Stimulated activated CD4-positive, alpha-beta T cell treated with anti-CD3 and anti-CD28 coated beads, Interleukin-12 subunit alpha, Interleukin-12 subunit beta, amount 100 ng/mL, for 48 hours (primary cell): ENCODE data around the gene RECK.
"Not testable (repeated sequence)": the region's sequence is repeated elsewhere in the genome, so short reads cannot be mapped to it uniquely, and the experiment has no call there.

Source experiments
- DNase-seq, 3 donors: peaks; one replicate each; pipeline ENCODE4 v3.0.0-alpha.2; 2020; ENCODE audit warnings: low read depth in 2 of 3, low spot score in 1 of 3

Gene RECK

DNA sequence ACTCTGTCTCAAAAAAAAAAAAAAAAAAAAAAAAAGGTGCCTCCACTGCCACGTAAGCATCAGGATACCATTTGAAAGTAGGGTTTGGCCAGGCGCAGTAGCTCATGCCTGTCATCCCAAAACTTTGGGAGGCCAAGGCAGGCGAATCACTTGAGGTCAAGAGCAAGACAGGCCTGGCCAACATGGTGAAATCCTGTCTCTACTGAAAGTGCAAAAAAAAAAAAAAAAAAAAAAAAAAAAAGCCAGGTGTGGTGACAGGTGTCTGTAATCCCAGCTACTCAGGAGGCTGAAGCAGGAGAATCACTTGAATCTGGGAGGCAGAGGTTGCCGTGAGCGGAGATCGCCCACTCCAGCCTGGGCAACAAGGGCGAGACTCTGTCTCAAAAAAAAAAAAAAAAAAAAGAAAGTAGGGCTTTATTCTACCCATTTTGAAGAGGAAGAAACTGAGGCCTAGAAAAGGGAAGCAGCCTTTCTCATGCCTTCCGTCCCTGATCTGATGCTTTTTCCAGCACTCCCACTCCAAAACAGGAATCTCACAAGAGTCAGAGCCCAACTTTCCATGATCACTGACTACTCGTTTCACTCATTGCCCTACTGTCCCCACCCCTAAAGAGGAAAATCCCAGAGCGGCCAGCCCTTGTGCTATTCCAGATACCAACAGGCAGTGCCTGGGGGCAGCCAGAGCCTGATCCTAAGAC is 116.2 kb downstream of the RECK start:
- DNase-seq = no peak

GRCh38 chr9:36153746-36154145 is 117.0 kb downstream of the RECK start:
- DNase-seq = no peak

DNA sequence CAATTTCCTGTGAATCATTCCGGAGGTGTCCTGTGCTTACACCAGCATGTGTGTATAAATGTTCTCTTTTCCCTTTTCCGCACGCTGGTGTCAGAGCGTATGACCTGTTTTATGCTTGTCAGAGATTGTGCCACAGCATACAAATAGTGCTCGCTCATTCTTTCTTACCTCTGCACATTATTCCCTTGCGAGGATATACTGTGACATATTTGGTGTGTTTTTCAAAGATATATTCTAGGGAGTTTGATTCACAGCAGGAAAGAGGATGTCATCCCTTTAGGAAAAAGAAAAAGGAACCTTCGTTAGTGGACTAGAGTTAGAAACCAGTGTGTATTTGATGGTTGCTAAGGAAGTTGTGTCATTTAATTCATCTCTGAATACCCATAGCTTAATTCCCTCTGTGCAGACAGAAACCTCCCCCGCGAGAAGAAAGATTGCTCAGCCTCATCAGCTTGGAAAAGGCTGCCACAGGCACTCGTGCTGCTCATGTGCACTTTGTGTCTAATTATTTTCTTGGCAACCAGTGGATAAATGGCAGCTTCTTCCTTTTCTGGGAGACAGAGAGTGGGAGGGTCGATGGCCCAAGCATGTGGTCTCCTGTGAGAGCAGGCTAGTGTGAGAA is 117.7 kb downstream of the RECK start:
- DNase-seq = no peak

DNA sequence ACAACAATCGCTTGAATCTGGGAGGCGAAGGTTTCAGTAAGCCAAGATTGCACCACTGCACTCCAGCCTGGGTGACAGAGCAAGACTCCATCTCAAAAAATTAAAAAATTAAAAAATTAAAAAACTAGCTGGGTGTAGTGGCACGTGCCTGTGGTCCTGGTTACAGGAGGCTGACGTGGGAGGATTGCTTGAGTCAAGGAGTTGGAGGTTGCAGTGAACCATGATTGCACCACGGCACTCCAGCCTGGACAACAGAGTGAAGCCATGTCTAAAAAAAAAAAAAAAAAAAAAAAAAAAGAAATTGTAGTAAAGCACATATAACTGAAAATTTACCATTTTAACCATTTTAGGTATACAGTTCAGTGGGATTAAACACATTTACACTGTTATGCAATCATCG is 119.4 kb downstream of the RECK start:
- no peak for DNase-seq

GRCh38 chr9:36158122-36158521 is 121.4 kb downstream of the RECK start:
- no peak for DNase-seq

- no peak for DNase-seq
Observed at GRCh38 chr9:36158917-36159316, 122.2 kb downstream of the RECK start.

DNA sequence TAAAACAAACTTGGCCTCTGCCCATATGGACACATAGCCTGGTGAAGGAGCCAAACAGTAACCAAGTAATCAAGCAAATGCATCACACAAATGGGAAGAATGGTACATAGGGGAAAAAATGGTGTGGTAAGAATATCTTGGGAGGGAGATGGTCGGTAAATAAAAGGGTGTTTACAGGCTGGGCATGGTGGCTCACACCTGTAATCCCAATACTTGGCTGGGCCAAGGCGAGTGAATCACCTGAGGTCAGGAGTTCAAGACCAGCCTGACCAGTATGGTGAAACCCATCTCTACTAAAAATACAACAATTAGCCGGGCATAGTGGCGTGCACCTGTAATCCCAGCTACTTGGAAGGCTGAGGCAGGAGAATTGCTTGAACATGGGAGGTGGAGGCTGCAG is 122.8 kb downstream of the RECK start:
- DNase-seq = not testable (repeated sequence)

- DNase-seq = not testable (repeated sequence)
Observed at GRCh38 chr9:36160126-36160525, 123.4 kb downstream of the RECK start.

- DNase-seq = no peak
Observed at GRCh38 chr9:36161187-36161586, 124.5 kb downstream of the RECK start.

DNA sequence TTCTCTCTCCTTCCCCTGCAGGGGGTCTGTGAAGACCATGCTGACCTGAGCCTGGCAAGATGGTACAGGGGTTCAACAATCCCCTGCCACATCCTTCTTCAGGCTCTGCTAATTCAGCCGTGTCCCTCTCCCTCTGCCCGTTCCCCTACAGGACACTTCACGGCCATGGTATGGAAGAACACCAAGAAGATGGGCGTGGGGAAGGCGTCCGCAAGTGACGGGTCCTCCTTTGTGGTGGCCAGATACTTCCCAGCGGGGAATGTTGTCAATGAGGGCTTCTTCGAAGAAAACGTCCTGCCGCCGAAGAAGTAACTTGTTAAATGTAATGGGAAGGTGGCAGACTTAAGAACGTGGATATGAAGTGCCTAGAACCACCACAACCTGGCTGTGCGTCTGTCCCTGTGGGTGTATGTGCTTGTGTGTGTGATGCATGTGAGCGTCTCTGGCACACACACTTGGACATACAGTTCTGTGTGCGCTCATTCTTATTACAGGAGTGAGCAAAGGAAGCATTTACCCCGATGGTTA is 125.6 kb downstream of the RECK start:
- DNase-seq = no peak

- DNase-seq = no peak
Observed at GRCh38 chr9:36163049-36163785, 126.5 kb downstream of the RECK start.

DNA sequence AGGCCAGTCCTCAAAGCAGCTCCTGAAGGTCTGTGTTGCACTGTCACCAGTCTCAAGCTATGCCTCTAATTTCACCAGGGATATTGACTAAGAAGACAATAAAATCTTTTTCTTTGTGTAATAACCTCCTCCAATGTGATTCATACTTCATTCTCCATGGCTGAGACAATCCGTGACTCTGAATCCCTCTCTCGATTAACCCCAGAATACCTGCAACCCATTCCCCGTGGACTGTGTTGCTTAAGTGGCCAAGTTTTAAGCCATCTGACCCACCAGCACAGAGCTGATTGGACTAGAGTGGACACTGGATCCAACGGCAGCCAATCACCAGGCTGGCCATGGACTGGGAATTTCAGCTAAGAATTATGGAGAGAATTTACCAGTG is 127.1 kb downstream of the RECK start:
- no peak for DNase-seq

DNA sequence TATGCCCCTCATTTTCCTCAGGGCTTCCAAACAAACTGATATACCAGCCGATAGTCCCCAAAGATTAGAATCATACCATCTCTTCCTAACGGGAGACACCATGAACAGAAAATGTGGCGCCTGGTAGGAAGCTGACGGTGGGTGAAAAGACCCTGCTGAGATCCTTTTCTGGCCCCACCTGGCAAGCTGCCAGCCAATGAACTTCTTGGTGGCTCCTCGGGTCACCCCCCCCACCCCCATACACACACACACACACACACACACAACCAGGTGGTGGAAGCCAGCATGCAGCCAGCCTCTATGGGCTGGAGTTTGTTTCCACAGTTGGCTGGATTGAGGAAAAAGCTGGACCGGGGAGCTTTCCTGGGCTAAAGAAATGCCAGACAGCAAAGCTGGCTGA is 127.7 kb downstream of the RECK start:
- no peak for DNase-seq

- no peak for DNase-seq
Observed at GRCh38 chr9:36164989-36165388, 128.3 kb downstream of the RECK start.

DNA sequence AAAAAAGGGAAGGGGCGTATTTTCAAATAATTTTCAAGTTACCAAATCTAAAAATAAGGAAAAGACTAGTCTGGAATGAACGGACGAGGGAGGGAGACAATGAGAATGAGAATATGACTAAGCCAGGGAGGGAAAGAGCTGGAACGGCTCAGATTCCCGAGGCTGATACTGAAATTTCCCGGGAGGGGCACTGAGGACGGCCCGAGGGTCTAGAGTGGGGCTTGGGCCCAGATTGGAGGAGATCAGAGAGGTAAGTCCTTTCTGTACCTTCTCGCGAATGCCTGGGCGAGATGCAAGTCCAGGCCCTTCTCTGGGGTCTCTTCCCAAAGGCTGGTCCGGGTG is 129.1 kb downstream of the RECK start:
- no peak for DNase-seq

GRCh38 chr9:36166168-36166927 is 129.6 kb downstream of the RECK start:
- DNase-seq = peak; percentile 68 to 82 (median 80)

DNA sequence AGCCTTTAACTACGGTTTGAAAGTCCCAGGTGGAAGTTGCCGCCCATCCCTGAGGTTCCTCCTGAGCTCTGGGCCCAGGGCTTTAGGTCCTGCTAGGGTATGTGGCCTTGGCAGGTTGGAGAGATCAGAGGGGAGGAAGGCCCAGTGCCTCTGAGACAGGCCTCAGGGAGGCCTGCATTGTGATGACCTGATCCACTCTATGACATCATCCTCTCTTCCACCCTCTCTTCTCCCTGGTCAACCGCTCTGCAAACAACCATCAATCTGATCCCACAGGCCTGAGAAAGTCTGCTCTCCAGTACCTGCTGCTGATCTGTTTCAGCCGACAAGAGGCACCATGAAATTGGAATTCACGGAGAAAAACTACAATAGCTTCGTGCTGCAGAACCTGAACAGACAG is 132.5 kb downstream of the RECK start, which contains the start of gene CCIN:
CCIN (plus strand) TSS at position 223 of the 400 bp plus-strand sequence; CDS start at position 338, 115 bp downstream.
- DNase-seq = no peak

DNA sequence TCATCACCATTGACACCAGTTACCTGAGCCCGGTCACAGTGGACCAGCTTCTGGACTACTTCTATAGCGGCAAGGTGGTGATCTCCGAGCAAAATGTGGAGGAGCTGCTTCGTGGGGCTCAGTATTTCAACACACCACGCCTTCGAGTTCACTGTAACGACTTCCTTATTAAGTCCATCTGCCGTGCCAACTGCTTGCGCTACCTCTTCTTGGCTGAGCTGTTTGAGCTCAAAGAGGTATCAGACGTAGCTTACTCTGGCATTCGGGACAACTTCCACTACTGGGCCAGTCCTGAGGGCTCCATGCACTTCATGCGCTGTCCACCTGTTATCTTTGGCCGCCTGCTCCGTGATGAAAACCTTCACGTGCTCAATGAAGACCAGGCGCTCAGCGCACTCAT is 133.0 kb downstream of the RECK start:
- no peak for DNase-seq

DNA sequence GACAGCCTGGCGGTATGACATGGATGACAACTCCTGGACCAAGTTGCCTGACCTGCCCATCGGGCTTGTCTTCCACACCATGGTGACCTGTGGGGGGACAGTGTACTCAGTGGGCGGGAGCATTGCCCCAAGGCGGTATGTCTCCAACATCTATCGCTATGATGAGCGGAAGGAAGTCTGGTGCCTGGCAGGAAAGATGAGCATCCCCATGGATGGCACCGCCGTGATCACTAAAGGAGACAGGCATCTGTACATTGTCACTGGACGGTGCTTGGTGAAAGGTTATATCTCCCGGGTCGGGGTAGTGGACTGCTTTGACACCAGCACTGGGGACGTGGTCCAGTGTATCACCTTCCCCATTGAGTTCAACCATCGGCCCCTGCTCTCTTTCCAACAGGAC is 133.8 kb downstream of the RECK start:
- DNase-seq = no peak

GRCh38 chr9:36173861-36174260 is 137.1 kb downstream of the RECK start:
- DNase-seq = no peak
